ENCODE results near the gene ICAM1. TPM values are rescaled to one million over a fixed set of nuclear protein-coding genes. Genes with fewer than 3 reads are reported as not detected.

Gene ICAM1
- polyA plus RNA-seq, 3 donors: 21.6 to 118 (median 40.8) TPM

- H3K9me3 ChIP-seq (replicated peaks in 1 of 2; ENCODE audit: control insufficient read depth in 1 of 2, insufficient read depth in 1 of 2, low read length in 2 of 2): no peaks in the 10 kb centered on the region
- Mint-ChIP-seq H3K27me3 (ENCODE audit: low read depth in 3 of 3) (peaks cover 32 to 38% (median 33%) of the 10 kb centered on the region in 3 donors), H3K4me1 (peaks cover 42% of the 10 kb centered on the region), H3K27ac (peak overlapping the region in 5 of 7 donors; percentile 4 to 60 (median 51)), H3K4me3 (peak overlapping the region; percentile 51 to 76), H3K36me3 (peaks cover 5 to 10% of the 10 kb centered on the region in 2 donors), H3K9me3 (peaks cover 0 to 15% (median under 1%) of the 10 kb centered on the region in 7 donors)
- no peaks in the 10 kb centered on the region for H4K20me1 ChIP-seq (ENCODE audit: insufficient read depth, low read length)
- H3K27ac ChIP-seq (ENCODE audit: low read depth in 1 of 2, low read length in 2 of 2): peak overlapping the region in 1 of 2 donors; percentile 26
- peak overlapping the region in 1 of 3 experiments; percentile 51 for H3K4me3 ChIP-seq (replicated peaks in 1 of 3; ENCODE audit: low read depth in 2 of 3, low read length in 3 of 3)
- no peak overlapping the region for H3K9ac ChIP-seq (ENCODE audit: insufficient read depth, low read length, poor library complexity, severe bottlenecking)
- H3K79me2 ChIP-seq (ENCODE audit: insufficient read depth, low read length): no peaks in the 10 kb centered on the region
- H3K27me3 ChIP-seq (ENCODE audit: control insufficient read depth in 2 of 2, insufficient read depth in 2 of 2, low read length in 2 of 2): peaks cover 4 to 16% of the 10 kb centered on the region in 2 donors
- H3K4me2 ChIP-seq (replicated peaks; ENCODE audit: extremely low read depth, low read length, poor library complexity, severe bottlenecking): peak overlapping the region; percentile 49
- TF ChIP-seq CTCF (IDR thresholded peaks at IDR 0.05): no peak
- intact Hi-C loops (cut with micrococcal nuclease): no loop called here
- peak overlapping the region; percentile 56 for H2AFZ ChIP-seq (ENCODE audit: insufficient read depth, low read depth, low read length, poor library complexity, severe bottlenecking)
- DNase-seq: peak in 2 of 3 donors; percentile 58 to 61
- H3K36me3 ChIP-seq (replicated peaks in 1 of 2; ENCODE audit: control insufficient read depth in 1 of 2, insufficient read depth in 2 of 2, low read length in 2 of 2): no peaks in the 10 kb centered on the region
- WGBS (ENCODE audit: insufficient coverage): 14% methylated on average over 11 of the region's 14 CpGs
- H3K4me1 ChIP-seq (ENCODE audit: control insufficient read depth in 1 of 2, insufficient read depth in 2 of 2, low read length in 2 of 2): peaks cover 37 to 52% of the 10 kb centered on the region in 2 donors
Measured at GRCh38 chr19:10299545-10300458, 28.9 kb downstream of the ICAM1 start.

- 4% methylated on average over 11 of the region's 17 CpGs for WGBS (ENCODE audit: insufficient coverage)
- peak overlapping the region; percentile 0 to 68 (median 25) for H3K4me3 ChIP-seq (replicated peaks in 1 of 3; ENCODE audit: low read depth in 2 of 3, low read length in 3 of 3)
- peak overlapping the region; percentile 89 to 97 (median 93) for H3K27ac Mint-ChIP-seq
- peak overlapping the region; percentile 69 for H3K4me2 ChIP-seq (replicated peaks; ENCODE audit: extremely low read depth, low read length, poor library complexity, severe bottlenecking)
- H3K27me3 Mint-ChIP-seq (ENCODE audit: low read depth in 3 of 3): peaks cover 0 to 12% (median 4%) of the 10 kb centered on the region in 3 donors
- TF ChIP-seq CTCF (IDR thresholded peaks at IDR 0.05): no peak
- no peaks in the 10 kb centered on the region for H3K36me3 ChIP-seq (replicated peaks in 1 of 2; ENCODE audit: control insufficient read depth in 1 of 2, insufficient read depth in 2 of 2, low read length in 2 of 2)
- H3K4me1 ChIP-seq (ENCODE audit: control insufficient read depth in 1 of 2, insufficient read depth in 2 of 2, low read length in 2 of 2): peaks cover 32 to 41% of the 10 kb centered on the region in 2 donors
- H3K4me1 Mint-ChIP-seq: peaks cover 32% of the 10 kb centered on the region
- H3K36me3 Mint-ChIP-seq: peaks cover 2 to 6% of the 10 kb centered on the region in 2 donors
- no peaks in the 10 kb centered on the region for H3K9me3 ChIP-seq (replicated peaks in 1 of 2; ENCODE audit: control insufficient read depth in 1 of 2, insufficient read depth in 1 of 2, low read length in 2 of 2)
- no peaks in the 10 kb centered on the region for H3K79me2 ChIP-seq (ENCODE audit: insufficient read depth, low read length)
- intact Hi-C loops (cut with micrococcal nuclease): no loop called here
- no peaks in the 10 kb centered on the region for H3K27me3 ChIP-seq (ENCODE audit: control insufficient read depth in 2 of 2, insufficient read depth in 2 of 2, low read length in 2 of 2)
- H2AFZ ChIP-seq (ENCODE audit: insufficient read depth, low read depth, low read length, poor library complexity, severe bottlenecking): peak overlapping the region; percentile 70
- peak overlapping the region; percentile 58 to 81 for H3K4me3 Mint-ChIP-seq
- no peaks in the 10 kb centered on the region for H3K9me3 Mint-ChIP-seq
- peak overlapping the region; percentile 55 to 92 for H3K27ac ChIP-seq (ENCODE audit: low read depth in 1 of 2, low read length in 2 of 2)
- peak overlapping the region; percentile 59 for H3K9ac ChIP-seq (ENCODE audit: insufficient read depth, low read length, poor library complexity, severe bottlenecking)
- H4K20me1 ChIP-seq (ENCODE audit: insufficient read depth, low read length): no peaks in the 10 kb centered on the region
- DNase-seq: peak; percentile 79 to 92 (median 84)
Measured at GRCh38 chr19:10305139-10305806, 34.4 kb downstream of the ICAM1 start.

Data from CD14-positive monocyte (primary cell).